NCI-H82 treated with DMSO at 0.1 percent for 48 hours (cell line): ENCODE results near the gene PLCG2.
"Not testable (repeated sequence)": the region's sequence is repeated elsewhere in the genome, so short reads cannot be mapped to it uniquely, and the experiment has no call there.

Experiments
- DNase-seq: peaks from one replicate; lab custom pipeline; 2025; ENCODE audit not compliant: unreplicated experiment; lab: John Stamatoyannopoulos, UW

PLCG2 gene

GRCh38 chr16:81934711-81935110 lies 155.6 kb downstream of the PLCG2 start:
- DNase-seq: not testable (repeated sequence)

- no peak for DNase-seq
These were observed 157.3 kb downstream of the PLCG2 start for GRCh38 chr16:81936209-81937000.

- no peak for DNase-seq
These were observed 158.4 kb downstream of the PLCG2 start for GRCh38 chr16:81937305-81938038.

GRCh38 chr16:81938326-81939163 lies 159.5 kb downstream of the PLCG2 start:
- DNase-seq: no peak

- peak; percentile 43 for DNase-seq
These were observed 160.3 kb downstream of the PLCG2 start for GRCh38 chr16:81939164-81940056.

GRCh38 chr16:81940781-81941560 lies 161.9 kb downstream of the PLCG2 start:
- peak; percentile 34 for DNase-seq

GRCh38 chr16:81942007-81942601 lies 163.0 kb downstream of the PLCG2 start:
- DNase-seq: peak; percentile 18

GRCh38 chr16:81945665-81946064 lies 166.6 kb downstream of the PLCG2 start:
- DNase-seq: no peak

GRCh38 chr16:81946206-81946605 lies 167.1 kb downstream of the PLCG2 start:
- no peak for DNase-seq

GRCh38 chr16:81951564-81951963 lies 172.5 kb downstream of the PLCG2 start:
- DNase-seq: no peak

GRCh38 chr16:81956213-81956948 lies 177.3 kb downstream of the PLCG2 start:
- DNase-seq: no peak

GRCh38 chr16:81964808-81965207 lies 185.7 kb downstream of the PLCG2 start:
- DNase-seq: no peak

- no peak for DNase-seq
These were observed 188.3 kb downstream of the PLCG2 start for GRCh38 chr16:81967358-81967757.

GRCh38 chr16:81971853-81972252 lies 192.8 kb downstream of the PLCG2 start:
- DNase-seq: no peak

- DNase-seq: no peak
These were observed 194.6 kb downstream of the PLCG2 start for GRCh38 chr16:81973737-81974136.

- no peak for DNase-seq
These were observed 196.5 kb downstream of the PLCG2 start for GRCh38 chr16:81975637-81976036.

GRCh38 chr16:81977335-81977942 lies 198.3 kb downstream of the PLCG2 start:
- DNase-seq: not testable (repeated sequence)

- no peak for DNase-seq
These were observed 208.0 kb downstream of the PLCG2 start for GRCh38 chr16:81987121-81987520.
